ENCODE data around the gene GALNT14. TPM values are rescaled to one million over a fixed set of nuclear protein-coding genes. Genes with fewer than 3 reads are reported as not detected.

Gene GALNT14
- total and polyA plus RNA-seq, 4 experiments from 2014 or later: 0.32 TPM; not detected in 3

DNA sequence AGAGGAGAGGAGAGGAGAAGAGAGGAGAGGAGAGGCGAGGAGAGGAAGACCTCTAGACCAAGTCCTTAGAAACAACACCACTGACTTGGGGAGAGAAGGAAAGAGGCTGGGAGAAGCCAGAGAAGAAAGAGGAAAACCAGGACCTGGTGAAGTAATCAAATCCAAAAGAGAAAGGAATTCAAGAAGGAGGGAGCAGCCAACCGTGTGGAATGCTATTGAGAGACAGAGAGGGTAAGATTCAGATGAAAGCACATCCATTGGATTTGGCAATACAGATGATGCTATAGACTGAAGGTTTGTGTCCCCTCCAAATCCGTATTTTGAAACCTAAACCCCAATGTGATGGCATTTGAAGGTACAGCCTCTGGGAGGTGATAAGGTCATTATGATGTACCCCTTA lies 50.7 kb downstream of the GALNT14 start:
- Mint-ChIP-seq H3K36me3 (no peaks in the 10 kb centered on the region), H3K9me3 (peaks cover 0 to 3% (median 0%) of the 10 kb centered on the region in 8 donors), H3K4me3 (no peak overlapping the region), H3K27me3 (peaks cover 8 to 10% of the 10 kb centered on the region in 2 donors), H3K4me1 (no peaks in the 10 kb centered on the region), H3K27ac (no peak overlapping the region)
- DNase-seq: no peak
- H3K9me3 ChIP-seq (ENCODE audit: control insufficient read depth in 1 of 2, low read length in 2 of 2): no peaks in the 10 kb centered on the region
- CTCF ChIA-PET (ENCODE audit: partially characterized antibody): no interaction called here
- intact Hi-C loops (cut with micrococcal nuclease): no loop called here
- H3K27me3 ChIP-seq (ENCODE audit: insufficient read depth, low read length): no peaks in the 10 kb centered on the region
- POLR2A ChIA-PET (ENCODE audit: partially characterized antibody): no interaction called here
- no peaks in the 10 kb centered on the region for H3K4me1 ChIP-seq (ENCODE audit: insufficient read depth, low read length)
- H3K4me3 ChIP-seq (ENCODE audit: low read length in 2 of 2): no peak overlapping the region
- H3K27ac ChIP-seq (ENCODE audit: low read depth, low read length): no peak overlapping the region
- H3K36me3 ChIP-seq (ENCODE audit: insufficient read depth, low read length): no peaks in the 10 kb centered on the region

DNA sequence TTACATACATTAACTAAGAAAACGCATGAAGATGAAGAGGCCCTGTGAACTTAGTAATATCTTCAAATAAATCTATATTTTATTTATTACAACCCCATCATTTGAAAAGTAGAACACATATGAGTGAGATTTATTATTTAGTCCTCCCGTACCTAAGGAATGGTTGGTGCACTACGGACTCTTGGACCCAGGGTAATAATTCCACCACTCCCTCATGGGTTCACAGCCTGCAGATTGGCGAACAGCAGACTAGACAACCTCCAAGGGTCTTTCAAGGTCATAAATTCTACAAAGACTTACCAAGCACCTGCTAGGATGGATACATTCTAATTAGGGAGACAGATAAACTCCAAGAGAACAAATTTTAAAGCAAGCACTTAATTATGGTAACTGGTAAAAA lies 51.6 kb downstream of the GALNT14 start:
- Mint-ChIP-seq H3K27me3 (peaks cover 11 to 15% of the 10 kb centered on the region in 2 donors), H3K27ac (no peak overlapping the region), H3K36me3 (no peaks in the 10 kb centered on the region), H3K4me1 (no peaks in the 10 kb centered on the region), H3K4me3 (no peak overlapping the region), H3K9me3 (peaks cover 0 to 3% (median 0%) of the 10 kb centered on the region in 8 donors)
- Histone ChIP-seq H3K4me1 (ENCODE audit: insufficient read depth, low read length) (no peaks in the 10 kb centered on the region), H3K9me3 (ENCODE audit: control insufficient read depth in 1 of 2, low read length in 2 of 2) (no peaks in the 10 kb centered on the region), H3K27ac (ENCODE audit: low read depth, low read length) (no peak overlapping the region), H3K36me3 (ENCODE audit: insufficient read depth, low read length) (no peaks in the 10 kb centered on the region), H3K27me3 (ENCODE audit: insufficient read depth, low read length) (no peaks in the 10 kb centered on the region), H3K4me3 (ENCODE audit: low read length in 2 of 2) (no peak overlapping the region)
- ChIA-PET CTCF (ENCODE audit: partially characterized antibody) (no interaction called here), POLR2A (ENCODE audit: partially characterized antibody) (no interaction called here)
- DNase-seq: no peak
- intact Hi-C loops (cut with micrococcal nuclease): no loop called here

- Histone ChIP-seq H3K27ac (ENCODE audit: low read depth, low read length) (no peak overlapping the region), H3K4me1 (ENCODE audit: insufficient read depth, low read length) (no peaks in the 10 kb centered on the region), H3K9me3 (ENCODE audit: control insufficient read depth in 1 of 2, low read length in 2 of 2) (no peaks in the 10 kb centered on the region), H3K27me3 (ENCODE audit: insufficient read depth, low read length) (no peaks in the 10 kb centered on the region), H3K4me3 (ENCODE audit: low read length in 2 of 2) (no peak overlapping the region), H3K36me3 (ENCODE audit: insufficient read depth, low read length) (no peaks in the 10 kb centered on the region)
- intact Hi-C loops (cut with micrococcal nuclease): no loop called here
- ChIA-PET CTCF (ENCODE audit: partially characterized antibody) (no interaction called here), POLR2A (ENCODE audit: partially characterized antibody) (no interaction called here)
- Mint-ChIP-seq H3K4me1 (no peaks in the 10 kb centered on the region), H3K9me3 (peaks cover 0 to 3% (median 0%) of the 10 kb centered on the region in 8 donors), H3K4me3 (no peak overlapping the region), H3K36me3 (no peaks in the 10 kb centered on the region), H3K27ac (no peak overlapping the region), H3K27me3 (peaks cover 13 to 14% of the 10 kb centered on the region in 2 donors)
- DNase-seq: no peak
Observed at GRCh38 chr2:31083234-31083993, 54.8 kb downstream of the GALNT14 start.

DNA sequence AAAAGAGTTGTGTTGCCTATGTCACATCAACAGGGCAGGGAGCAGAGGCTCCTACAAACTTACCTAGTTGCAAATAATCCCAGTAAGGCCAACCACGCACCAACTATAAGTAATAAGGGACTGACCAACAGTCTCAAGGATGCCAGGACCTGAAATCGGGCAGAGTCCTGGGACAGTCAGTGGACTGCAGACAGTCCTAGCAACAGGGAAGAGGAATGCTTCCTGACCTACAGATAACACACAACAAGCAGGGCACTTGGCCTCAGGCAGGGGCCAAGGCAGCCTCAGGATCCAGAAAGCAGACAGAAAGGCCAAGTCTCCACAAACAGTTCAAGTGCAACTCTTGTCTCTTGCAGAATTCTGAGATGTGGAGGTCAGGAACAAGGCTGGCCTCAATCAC lies 56.2 kb downstream of the GALNT14 start:
- Histone ChIP-seq H3K4me1 (ENCODE audit: insufficient read depth, low read length) (no peaks in the 10 kb centered on the region), H3K4me3 (ENCODE audit: low read length in 2 of 2) (no peak overlapping the region), H3K27me3 (ENCODE audit: insufficient read depth, low read length) (no peaks in the 10 kb centered on the region), H3K36me3 (ENCODE audit: insufficient read depth, low read length) (no peaks in the 10 kb centered on the region), H3K9me3 (ENCODE audit: control insufficient read depth in 1 of 2, low read length in 2 of 2) (no peaks in the 10 kb centered on the region), H3K27ac (ENCODE audit: low read depth, low read length) (no peak overlapping the region)
- Mint-ChIP-seq H3K36me3 (no peaks in the 10 kb centered on the region), H3K9me3 (no peaks in the 10 kb centered on the region), H3K4me3 (no peak overlapping the region), H3K27me3 (peaks cover 8 to 10% of the 10 kb centered on the region in 2 donors), H3K4me1 (no peaks in the 10 kb centered on the region), H3K27ac (no peak overlapping the region)
- DNase-seq: no peak
- ChIA-PET POLR2A (ENCODE audit: partially characterized antibody) (no interaction called here), CTCF (ENCODE audit: partially characterized antibody) (no interaction called here)
- intact Hi-C loops (cut with micrococcal nuclease): no loop called here

DNA sequence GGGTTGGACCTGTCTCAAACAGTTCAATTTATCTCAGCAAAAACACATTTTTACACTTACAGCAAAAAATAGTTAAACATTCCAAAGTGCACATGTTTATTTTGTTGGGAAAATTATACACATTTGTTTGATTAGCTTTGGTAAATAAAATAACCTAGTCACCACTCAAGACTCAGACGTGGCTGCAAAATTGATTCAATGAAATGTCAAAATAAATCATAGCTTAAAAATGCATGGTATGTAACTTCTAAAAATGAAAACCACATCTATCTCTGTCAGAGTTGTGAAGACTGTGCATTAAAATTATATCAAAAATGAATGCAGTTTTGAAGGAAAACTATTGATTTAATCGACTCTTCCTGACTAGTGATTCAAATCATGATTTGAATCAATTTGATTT lies 56.7 kb downstream of the GALNT14 start:
- Mint-ChIP-seq H3K27ac (no peak overlapping the region), H3K4me3 (no peak overlapping the region), H3K36me3 (no peaks in the 10 kb centered on the region), H3K9me3 (no peaks in the 10 kb centered on the region), H3K27me3 (peaks cover 7 to 10% of the 10 kb centered on the region in 2 donors), H3K4me1 (no peaks in the 10 kb centered on the region)
- Histone ChIP-seq H3K4me3 (ENCODE audit: low read length in 2 of 2) (no peak overlapping the region), H3K27me3 (ENCODE audit: insufficient read depth, low read length) (no peaks in the 10 kb centered on the region), H3K27ac (ENCODE audit: low read depth, low read length) (no peak overlapping the region), H3K36me3 (ENCODE audit: insufficient read depth, low read length) (no peaks in the 10 kb centered on the region), H3K4me1 (ENCODE audit: insufficient read depth, low read length) (no peaks in the 10 kb centered on the region), H3K9me3 (ENCODE audit: control insufficient read depth in 1 of 2, low read length in 2 of 2) (no peaks in the 10 kb centered on the region)
- ChIA-PET POLR2A (ENCODE audit: partially characterized antibody) (no interaction called here), CTCF (ENCODE audit: partially characterized antibody) (no interaction called here)
- no peak for DNase-seq
- intact Hi-C loops (cut with micrococcal nuclease): no loop called here

DNA sequence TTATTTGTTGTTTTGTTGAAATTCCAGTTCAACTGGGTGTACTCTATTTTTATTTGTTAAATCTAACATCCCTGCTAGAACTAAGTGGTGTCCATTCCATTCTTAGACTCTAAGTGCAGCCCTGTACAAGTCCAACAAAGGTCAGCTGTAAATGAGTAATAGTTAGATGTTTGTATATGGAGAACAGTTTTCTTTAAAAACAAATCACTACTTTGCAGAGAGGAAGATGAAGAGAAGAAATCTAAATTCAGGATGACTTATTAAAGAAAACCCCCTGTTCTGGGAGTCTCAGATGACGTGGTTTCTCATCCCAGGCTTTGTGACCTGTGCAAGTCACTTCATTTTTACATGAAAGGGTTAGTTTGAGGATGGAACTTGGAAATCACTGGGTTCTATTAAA lies 57.9 kb downstream of the GALNT14 start:
- no peak overlapping the region for H3K27ac ChIP-seq (ENCODE audit: low read depth, low read length)
- Mint-ChIP-seq H3K27me3 (peaks cover 7 to 8% of the 10 kb centered on the region in 2 donors), H3K27ac (no peak overlapping the region), H3K4me3 (no peak overlapping the region), H3K9me3 (no peaks in the 10 kb centered on the region), H3K36me3 (no peaks in the 10 kb centered on the region), H3K4me1 (no peaks in the 10 kb centered on the region)
- ChIA-PET POLR2A (ENCODE audit: partially characterized antibody) (no interaction called here), CTCF (ENCODE audit: partially characterized antibody) (interaction anchor here (0.6 kb wide), 1 partner anchor 1132 kb away, joined by 5 read pairs; no protein-coding TSS in a partner anchor)
- no peaks in the 10 kb centered on the region for H3K27me3 ChIP-seq (ENCODE audit: insufficient read depth, low read length)
- no peak overlapping the region for H3K4me3 ChIP-seq (ENCODE audit: low read length in 2 of 2)
- no peak for DNase-seq
- H3K9me3 ChIP-seq (ENCODE audit: control insufficient read depth in 1 of 2, low read length in 2 of 2): no peaks in the 10 kb centered on the region
- intact Hi-C loops (cut with micrococcal nuclease): no loop called here
- H3K4me1 ChIP-seq (ENCODE audit: insufficient read depth, low read length): no peaks in the 10 kb centered on the region
- no peaks in the 10 kb centered on the region for H3K36me3 ChIP-seq (ENCODE audit: insufficient read depth, low read length)

DNA sequence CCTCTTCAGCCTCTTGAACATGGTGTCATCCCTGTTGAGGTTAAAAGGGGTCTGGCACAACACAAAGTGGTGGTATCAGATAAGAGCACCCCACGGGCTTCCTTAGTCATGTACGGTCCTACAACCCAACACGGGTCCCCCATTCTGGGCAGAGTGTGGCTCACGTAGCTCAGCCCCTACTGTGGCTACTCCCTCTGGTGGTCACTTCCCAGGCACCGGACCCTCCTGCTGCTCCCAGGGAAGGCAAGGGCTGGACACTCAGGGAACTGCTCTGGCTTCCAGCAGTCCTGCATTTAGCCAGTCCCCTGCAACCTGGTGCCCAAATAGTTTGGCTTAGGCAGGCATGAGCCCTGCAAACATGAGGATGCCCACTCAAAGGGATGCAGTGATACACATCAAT lies 58.6 kb downstream of the GALNT14 start:
- CTCF ChIA-PET (ENCODE audit: partially characterized antibody): no interaction called here
- H3K4me1 ChIP-seq (ENCODE audit: insufficient read depth, low read length): no peaks in the 10 kb centered on the region
- H3K27me3 Mint-ChIP-seq: peaks cover 7 to 8% of the 10 kb centered on the region in 2 donors
- no peaks in the 10 kb centered on the region for H3K4me1 Mint-ChIP-seq
- H3K4me3 ChIP-seq (ENCODE audit: low read length in 2 of 2): no peak overlapping the region
- no peaks in the 10 kb centered on the region for H3K9me3 Mint-ChIP-seq
- H3K4me3 Mint-ChIP-seq: no peak overlapping the region
- POLR2A ChIA-PET (ENCODE audit: partially characterized antibody): no interaction called here
- no peaks in the 10 kb centered on the region for H3K36me3 Mint-ChIP-seq
- H3K9me3 ChIP-seq (ENCODE audit: control insufficient read depth in 1 of 2, low read length in 2 of 2): no peaks in the 10 kb centered on the region
- H3K27ac Mint-ChIP-seq: no peak overlapping the region
- DNase-seq: no peak
- H3K27ac ChIP-seq (ENCODE audit: low read depth, low read length): no peak overlapping the region
- H3K36me3 ChIP-seq (ENCODE audit: insufficient read depth, low read length): no peaks in the 10 kb centered on the region
- intact Hi-C loops (cut with micrococcal nuclease): no loop called here
- no peaks in the 10 kb centered on the region for H3K27me3 ChIP-seq (ENCODE audit: insufficient read depth, low read length)
